Panc1 (cell line): Measurements from ENCODE around the gene DHPS. TPM values are rescaled to one million over a fixed set of nuclear protein-coding genes. Genes with fewer than 3 reads are reported as not detected.
A peak's percentile ranks its signal among the peaks of the same experiment; 100 is the strongest.

Experiments used
- ATAC-seq: fragments of 200-7000 bp; cut with Tn5 transposase; 2 replicates; pipeline ENCODE4 v1.9.1; 2020; ENCODE audit warnings: mild to moderate bottlenecking, moderate library complexity
- BruUV-seq: library from RNA; stranded (reverse); fragments of 400-500 nt; replicated peaks from 2 replicates; lab custom pipeline; 2021; lab: Mats Ljungman, UMichigan
- CTCF ChIA-PET: fragments of 300-600 bp; sonication (Branson Sonifier 250); formaldehyde crosslinking; loops from one replicate; lab custom pipeline; 2022; ENCODE audit warnings: antibody characterized with exemption; lab: Charles Lee
- POLR2A ChIA-PET: fragments of 300-600 bp; sonication (Branson Sonifier 250); formaldehyde crosslinking; loops from one replicate; lab custom pipeline; 2022; ENCODE audit warnings: antibody characterized with exemption; lab: Charles Lee
- DNase-seq: peaks from one replicate; pipeline ENCODE4 v3.0.0-alpha.2; 2010; ENCODE audit warnings: low read depth, low spot score
- H3K27ac ChIP-seq: 2 replicates; pipeline ENCODE4 v1.5.1; 2011; ENCODE audit warnings: mild to moderate bottlenecking, low read length, inconsistent platforms
- H3K27me3 ChIP-seq: fragments of 200-500 bp; sonication (Bioruptor generic); 2 replicates; pipeline ENCODE4 v1.6.0; 2014; ENCODE audit warnings: low read length, inconsistent platforms; ENCODE audit not compliant: control insufficient read depth, insufficient read depth
- H3K36me3 ChIP-seq: fragments of 200-500 bp; sonication (Bioruptor generic); 2 replicates; pipeline ENCODE4 v1.5.1; 2014; ENCODE audit warnings: inconsistent platforms, mild to moderate bottlenecking, low read length, moderate library complexity; ENCODE audit not compliant: control insufficient read depth, insufficient read depth
- H3K4me1 ChIP-seq: 2 replicates; pipeline ENCODE4 v1.5.1; 2011; ENCODE audit warnings: inconsistent platforms, mild to moderate bottlenecking, low read length, moderate library complexity; ENCODE audit not compliant: control insufficient read depth, insufficient read depth
- H3K4me3 ChIP-seq, 2 experiments: 2 replicates each; pipeline ENCODE4 v1.5.1; 2011 to 2012; ENCODE audit warnings: low read depth in 2 of 2, low read length in 2 of 2, mild to moderate bottlenecking in 2 of 2, inconsistent platforms in 1 of 2, moderate library complexity in 1 of 2
- H3K9me3 ChIP-seq: fragments of 200-500 bp; sonication (Bioruptor generic); 2 replicates; pipeline ENCODE4 v1.5.1; 2014; ENCODE audit warnings: low read depth, mild to moderate bottlenecking, inconsistent platforms, low read length, moderate library complexity; ENCODE audit not compliant: control insufficient read depth, insufficient read depth
- POLR2AphosphoS5 ChIP-seq: IDR thresholded peaks from 2 replicates; pipeline ENCODE4 v1.6.1; 2012; ENCODE audit warnings: mild to moderate bottlenecking, low read depth, low read length, moderate library complexity
- SIN3A ChIP-seq: IDR thresholded peaks from 2 replicates; pipeline ENCODE4 v1.6.1; 2012; ENCODE audit warnings: low read depth, mild to moderate bottlenecking, low read length, moderate library complexity, borderline replicate concordance; ENCODE audit not compliant: insufficient read depth
- TCF7L2 ChIP-seq: IDR thresholded peaks from 2 replicates; pipeline ENCODE4 v1.6.1; 2011; ENCODE audit warnings: mild to moderate bottlenecking, low read depth, low read length, inconsistent platforms
- in situ Hi-C: cut with HindIII; loops from 2 replicates; pipeline ENCODE4 v1.10.0; 2016; ENCODE audit warnings: low sequenced_read_pairs, low pct_unique_long_range_greater_than_20kb
- intact Hi-C: fragments of 100-400 bp; cut with micrococcal nuclease; formaldehyde crosslinking; loops from one replicate; pipeline ENCODE4 v1.10.0; 2022; ENCODE audit not compliant: unreplicated experiment
- total RNA-seq: library from RNA; stranded (reverse); gene quantifications from one replicate; pipeline ENCODE4 v1.2.1, GENCODE V29; 2021; ENCODE audit not compliant: unreplicated experiment
- TF ChIP-seq, protein P1 (sequence below): fragments of 450-650 bp; IDR thresholded peaks from 2 replicates; pipeline ENCODE4 v1.5.1; 2017; ENCODE audit warnings: mild to moderate bottlenecking
- TF ChIP-seq, protein P2 (sequence below), 2 experiments: IDR thresholded peaks; 2 replicates each; pipeline ENCODE4 v1.6.1; 2011 to 2012; ENCODE audit warnings: low read depth in 2 of 2, control low read depth in 1 of 2, low read length in 1 of 2, mild to moderate bottlenecking in 1 of 2, moderate library complexity in 1 of 2; ENCODE audit not compliant: insufficient read depth in 1 of 2

Gene DHPS
- total RNA-seq, 1 experiment from 2014 or later, result 76.9 TPM

DNA sequence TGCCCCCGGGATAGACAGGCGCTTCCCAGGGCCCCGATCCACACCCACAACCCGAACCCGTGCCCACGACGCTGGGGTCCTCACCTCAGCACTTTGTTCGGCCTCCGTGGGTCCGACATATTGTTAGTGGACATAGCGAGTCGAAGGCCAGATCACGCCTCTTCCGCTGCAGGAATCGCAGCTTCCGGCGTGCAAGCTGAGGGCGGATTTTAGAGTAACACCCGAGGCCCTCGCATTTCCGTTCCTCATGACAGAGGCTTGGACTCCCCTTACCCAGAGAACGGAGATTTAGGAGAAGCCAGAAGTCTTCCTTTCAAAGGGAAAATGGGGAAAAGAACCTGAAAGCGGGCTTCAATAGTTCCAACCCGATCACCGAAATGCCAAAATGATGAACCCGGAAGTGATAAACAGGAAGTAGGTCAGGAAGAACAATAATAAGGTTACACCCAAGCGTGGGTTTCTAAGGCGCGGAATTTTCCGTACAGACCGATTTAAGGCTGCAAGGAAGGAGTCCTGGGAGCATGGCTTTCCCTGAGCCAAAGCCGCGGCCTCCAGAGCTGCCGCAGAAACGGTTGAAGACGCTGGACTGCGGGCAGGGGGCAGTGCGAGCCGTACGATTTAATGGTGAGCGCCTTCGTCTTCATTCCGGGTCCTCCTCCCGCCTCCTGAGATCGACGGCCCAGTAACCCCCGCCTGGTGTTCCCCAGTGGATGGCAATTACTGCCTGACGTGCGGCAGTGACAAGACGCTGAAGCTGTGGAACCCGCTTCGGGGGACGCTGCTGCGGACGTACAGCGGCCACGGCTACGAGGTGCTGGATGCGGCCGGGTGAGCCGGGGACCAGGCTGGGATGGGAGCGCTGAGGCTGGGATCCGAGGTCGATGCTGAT is 12.2 kb downstream of the DHPS start:
- in situ Hi-C loops (no loop called here), intact Hi-C loops (loop anchor here (10.0 kb wide), 1 partner anchor 105 kb away; no protein-coding TSS in a partner anchor)
- peak; percentile 59 for ATAC-seq
- ChIA-PET CTCF (interaction anchor here (0.5 kb wide), 1 partner anchor 104 kb away, joined by 3 read pairs; no protein-coding TSS in a partner anchor), POLR2A (interaction anchor here (0.6 kb wide), 2 partner anchors 90 to 530 kb away, joined by 3 to 5 read pairs; partner anchors contain the start of gene ZNF20)
- Histone ChIP-seq H3K27ac (peak overlapping the region; percentile 98), H3K36me3 (peaks cover 3% of the 10 kb centered on the region; the same call in 1 of the 2 replicates), H3K4me1 (peaks cover 3% of the 10 kb centered on the region), H3K9me3 (no peaks in the 10 kb centered on the region), H3K27me3 (no peaks in the 10 kb centered on the region), H3K4me3 (peak overlapping the region; percentile 87 to 93)
- TF ChIP-seq POLR2AphosphoS5, result no peak; the same call in 1 of the 2 replicates
- TF ChIP-seq, protein P1, sequence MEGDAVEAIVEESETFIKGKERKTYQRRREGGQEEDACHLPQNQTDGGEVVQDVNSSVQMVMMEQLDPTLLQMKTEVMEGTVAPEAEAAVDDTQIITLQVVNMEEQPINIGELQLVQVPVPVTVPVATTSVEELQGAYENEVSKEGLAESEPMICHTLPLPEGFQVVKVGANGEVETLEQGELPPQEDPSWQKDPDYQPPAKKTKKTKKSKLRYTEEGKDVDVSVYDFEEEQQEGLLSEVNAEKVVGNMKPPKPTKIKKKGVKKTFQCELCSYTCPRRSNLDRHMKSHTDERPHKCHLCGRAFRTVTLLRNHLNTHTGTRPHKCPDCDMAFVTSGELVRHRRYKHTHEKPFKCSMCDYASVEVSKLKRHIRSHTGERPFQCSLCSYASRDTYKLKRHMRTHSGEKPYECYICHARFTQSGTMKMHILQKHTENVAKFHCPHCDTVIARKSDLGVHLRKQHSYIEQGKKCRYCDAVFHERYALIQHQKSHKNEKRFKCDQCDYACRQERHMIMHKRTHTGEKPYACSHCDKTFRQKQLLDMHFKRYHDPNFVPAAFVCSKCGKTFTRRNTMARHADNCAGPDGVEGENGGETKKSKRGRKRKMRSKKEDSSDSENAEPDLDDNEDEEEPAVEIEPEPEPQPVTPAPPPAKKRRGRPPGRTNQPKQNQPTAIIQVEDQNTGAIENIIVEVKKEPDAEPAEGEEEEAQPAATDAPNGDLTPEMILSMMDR, result no peak
- no peak for TF ChIP-seq TCF7L2
- no peak for TF ChIP-seq SIN3A
- TF ChIP-seq, protein P2, sequence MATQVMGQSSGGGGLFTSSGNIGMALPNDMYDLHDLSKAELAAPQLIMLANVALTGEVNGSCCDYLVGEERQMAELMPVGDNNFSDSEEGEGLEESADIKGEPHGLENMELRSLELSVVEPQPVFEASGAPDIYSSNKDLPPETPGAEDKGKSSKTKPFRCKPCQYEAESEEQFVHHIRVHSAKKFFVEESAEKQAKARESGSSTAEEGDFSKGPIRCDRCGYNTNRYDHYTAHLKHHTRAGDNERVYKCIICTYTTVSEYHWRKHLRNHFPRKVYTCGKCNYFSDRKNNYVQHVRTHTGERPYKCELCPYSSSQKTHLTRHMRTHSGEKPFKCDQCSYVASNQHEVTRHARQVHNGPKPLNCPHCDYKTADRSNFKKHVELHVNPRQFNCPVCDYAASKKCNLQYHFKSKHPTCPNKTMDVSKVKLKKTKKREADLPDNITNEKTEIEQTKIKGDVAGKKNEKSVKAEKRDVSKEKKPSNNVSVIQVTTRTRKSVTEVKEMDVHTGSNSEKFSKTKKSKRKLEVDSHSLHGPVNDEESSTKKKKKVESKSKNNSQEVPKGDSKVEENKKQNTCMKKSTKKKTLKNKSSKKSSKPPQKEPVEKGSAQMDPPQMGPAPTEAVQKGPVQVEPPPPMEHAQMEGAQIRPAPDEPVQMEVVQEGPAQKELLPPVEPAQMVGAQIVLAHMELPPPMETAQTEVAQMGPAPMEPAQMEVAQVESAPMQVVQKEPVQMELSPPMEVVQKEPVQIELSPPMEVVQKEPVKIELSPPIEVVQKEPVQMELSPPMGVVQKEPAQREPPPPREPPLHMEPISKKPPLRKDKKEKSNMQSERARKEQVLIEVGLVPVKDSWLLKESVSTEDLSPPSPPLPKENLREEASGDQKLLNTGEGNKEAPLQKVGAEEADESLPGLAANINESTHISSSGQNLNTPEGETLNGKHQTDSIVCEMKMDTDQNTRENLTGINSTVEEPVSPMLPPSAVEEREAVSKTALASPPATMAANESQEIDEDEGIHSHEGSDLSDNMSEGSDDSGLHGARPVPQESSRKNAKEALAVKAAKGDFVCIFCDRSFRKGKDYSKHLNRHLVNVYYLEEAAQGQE (IDR thresholded peaks at IDR 0.05; ENCODE audit: insufficient read depth in 1 of 2, low read depth in 2 of 2, low read length in 1 of 2), result no peak
- BruUV-seq, result no TSS peak
- DNase-seq, result peak; percentile 53

DNA sequence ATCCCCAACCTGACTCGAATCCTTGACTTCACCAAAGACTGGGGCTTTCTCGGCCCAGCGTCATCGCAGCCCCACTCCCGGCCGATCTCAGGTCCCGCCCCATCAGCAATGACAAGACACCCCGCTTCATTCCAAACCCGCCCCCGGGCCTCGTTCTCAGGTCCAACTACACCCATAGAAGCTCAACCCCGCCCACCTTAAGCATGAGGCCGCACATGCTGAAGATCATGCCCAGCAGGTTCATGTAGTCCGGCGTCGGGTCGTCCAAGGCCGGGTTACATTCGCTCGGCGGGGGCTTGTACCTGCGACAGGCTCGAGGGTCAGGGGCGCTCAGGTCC is 12.8 kb downstream of the DHPS start:
- in situ Hi-C loops, result no loop called here
- TF ChIP-seq, protein P1, result no peak
- TF ChIP-seq SIN3A, result 0 out of 2 replicates have a peak, but pooled peaks have one; percentile 53
- no peak for TF ChIP-seq TCF7L2
- Histone ChIP-seq H3K9me3 (no peaks in the 10 kb centered on the region), H3K36me3 (peaks cover 3% of the 10 kb centered on the region; the same call in 1 of the 2 replicates), H3K27me3 (no peaks in the 10 kb centered on the region), H3K4me1 (peaks cover 3% of the 10 kb centered on the region), H3K27ac (peak overlapping the region; percentile 98), H3K4me3 (peak overlapping the region; percentile 87 to 93)
- BruUV-seq, result TSS peak; percentile 89
- DNase-seq (no peak), ATAC-seq (peak; percentile 8; the same call in 1 of the 2 replicates)
- CTCF ChIA-PET, result interaction anchor here (0.5 kb wide), 1 partner anchor 104 kb away, joined by 3 read pairs; no protein-coding TSS in a partner anchor
- intact Hi-C loops, result no loop called here
- POLR2A ChIA-PET, result interaction anchor here (0.6 kb wide), 1 partner anchor 529 kb away, joined by 3 read pairs; the partner anchor contains the start of gene ZNF20
